HG03280 (cell line): ENCODE results near the gene ZNF776.
"Not testable (repeated sequence)": the region's sequence is repeated elsewhere in the genome, so short reads cannot be mapped to it uniquely, and the experiment has no call there.

Experiments used
- ATAC-seq: cut with Tn5 transposase; IDR thresholded peaks from one replicate; pipeline ENCODE4 v1.9.1; 2021; ENCODE audit warnings: mild to moderate bottlenecking, moderate library complexity; ENCODE audit not compliant: unreplicated experiment

Gene ZNF776

DNA sequence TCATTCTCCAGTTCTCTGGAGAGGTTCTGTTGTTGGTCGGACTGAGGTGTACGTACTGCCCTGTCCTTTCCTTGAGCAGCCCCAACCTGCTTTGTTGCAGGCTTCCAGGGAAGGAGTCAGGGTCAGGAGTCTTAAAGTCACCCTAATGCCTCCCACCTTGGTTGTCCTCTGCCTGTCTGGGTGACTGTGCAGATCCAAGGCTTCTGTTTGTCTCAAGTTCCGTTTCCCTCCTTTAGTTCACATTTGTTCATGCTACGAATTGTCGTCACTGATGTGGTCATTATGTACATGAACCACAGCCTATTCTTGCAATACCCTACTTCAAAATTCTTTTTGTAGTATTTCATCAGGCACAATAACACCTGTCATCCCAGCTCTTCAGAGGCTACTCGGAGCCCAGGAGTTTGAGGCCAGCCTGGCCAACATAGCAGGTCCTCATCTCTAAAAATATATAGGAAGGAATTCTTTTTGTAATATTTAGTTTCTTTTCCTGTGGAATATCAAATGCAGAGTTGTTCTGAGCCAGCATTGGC is 30.2 kb downstream of the ZNF776 start:
- no peak for ATAC-seq

GRCh38 chr19:57778336-57778735 is 31.7 kb downstream of the ZNF776 start:
- ATAC-seq, result no peak

DNA sequence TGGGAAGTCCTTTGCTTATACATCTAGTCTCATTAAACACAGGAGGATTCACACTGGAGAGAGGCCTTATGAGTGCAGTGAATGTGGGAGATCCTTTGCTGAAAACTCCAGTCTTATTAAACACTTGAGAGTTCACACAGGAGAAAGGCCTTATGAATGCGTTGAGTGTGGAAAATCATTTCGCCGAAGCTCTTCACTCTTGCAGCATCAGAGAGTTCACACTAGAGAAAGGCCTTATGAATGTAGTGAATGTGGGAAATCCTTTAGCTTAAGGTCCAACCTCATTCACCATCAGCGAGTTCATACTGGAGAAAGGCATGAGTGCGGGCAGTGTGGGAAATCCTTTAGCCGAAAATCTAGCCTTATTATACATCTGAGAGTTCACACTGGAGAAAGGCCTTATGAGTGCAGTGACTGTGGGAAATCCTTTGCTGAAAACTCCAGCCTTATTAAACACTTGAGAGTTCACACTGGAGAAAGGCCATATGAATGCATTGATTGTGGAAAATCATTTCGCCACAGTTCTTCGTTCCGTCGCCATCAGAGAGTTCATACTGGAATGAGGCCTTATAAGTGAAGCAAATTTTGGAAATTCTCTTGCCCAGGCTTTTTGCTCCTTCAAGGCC is 32.7 kb downstream of the ZNF776 start:
- ATAC-seq, result no peak

GRCh38 chr19:57786286-57786685 is 39.7 kb downstream of the ZNF776 start:
- ATAC-seq, result no peak

GRCh38 chr19:57786906-57787305 is 40.3 kb downstream of the ZNF776 start:
- ATAC-seq, result no peak

GRCh38 chr19:57788114-57788692 is 41.6 kb downstream of the ZNF776 start:
- no peak for ATAC-seq

DNA sequence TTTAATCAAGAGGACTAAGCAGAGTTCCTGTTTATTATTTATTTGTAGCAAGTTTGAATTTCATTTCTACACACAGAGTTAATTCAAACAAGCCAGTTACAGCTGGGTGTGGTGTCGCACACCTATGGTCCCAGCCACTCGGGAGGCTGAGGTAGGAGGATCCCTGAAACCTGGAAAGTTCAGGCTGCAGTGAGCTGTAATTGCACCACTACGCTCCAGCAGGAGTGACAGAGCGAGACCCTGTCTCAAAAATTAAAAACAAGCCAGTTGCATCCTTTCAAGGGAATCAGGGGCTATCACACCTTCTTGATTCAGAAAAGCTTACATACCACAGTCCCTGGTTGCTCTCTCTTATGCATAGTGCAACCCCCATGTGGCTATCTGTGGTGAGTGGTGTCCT is 42.7 kb downstream of the ZNF776 start:
- no peak for ATAC-seq

DNA sequence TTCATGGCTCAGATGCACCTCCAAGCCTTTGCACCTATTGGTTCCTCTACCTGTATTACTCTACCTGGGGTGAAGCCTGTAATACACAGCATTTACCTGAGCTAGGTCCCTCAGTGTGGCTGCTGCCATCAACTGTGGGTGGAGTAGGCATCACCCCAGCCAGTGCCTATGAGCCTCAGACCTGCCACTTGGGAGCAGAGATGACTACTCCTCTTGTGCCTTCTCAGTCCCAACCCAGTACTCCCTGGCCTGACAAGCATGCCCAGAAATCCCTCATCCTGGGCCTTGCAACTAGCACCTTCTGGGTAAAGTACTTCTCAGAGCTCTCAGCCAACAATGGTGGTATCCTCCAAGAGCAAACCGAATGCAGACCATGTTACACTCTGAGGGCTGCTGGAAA is 50.0 kb downstream of the ZNF776 start:
- ATAC-seq, result not testable (repeated sequence)

- no peak for ATAC-seq
These were observed 54.1 kb downstream of the ZNF776 start for GRCh38 chr19:57800696-57801095.

DNA sequence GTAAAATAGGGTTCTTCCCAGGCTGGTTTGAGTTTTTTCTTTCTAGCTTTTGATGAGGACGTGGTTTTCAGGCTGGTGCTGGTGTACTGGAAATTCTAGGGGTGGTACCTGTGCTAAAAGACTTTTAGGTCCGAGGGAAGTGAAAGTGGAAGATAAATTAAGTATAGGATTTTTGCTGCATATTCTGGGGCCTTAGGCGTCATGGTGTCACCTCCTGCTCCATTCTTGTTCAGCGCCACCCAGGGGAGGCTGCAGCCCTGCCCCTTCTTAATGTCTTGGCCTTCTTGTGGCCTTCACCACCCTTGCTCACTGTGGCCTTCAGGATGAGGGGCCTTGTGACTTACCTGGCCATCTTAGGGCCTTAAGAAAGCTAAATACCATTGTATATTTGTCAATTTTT is 55.7 kb downstream of the ZNF776 start:
- no peak for ATAC-seq

GRCh38 chr19:57803265-57803593 is 56.6 kb downstream of the ZNF776 start:
- no peak for ATAC-seq

GRCh38 chr19:57803594-57804325 is 57.1 kb downstream of the ZNF776 start:
- ATAC-seq, result no peak

GRCh38 chr19:57807541-57807940 is 60.9 kb downstream of the ZNF776 start:
- no peak for ATAC-seq
